GM15510 (cell line): ENCODE measurements around the gene CCDC190.

Source experiments
- POLR2A ChIP-seq: IDR thresholded peaks from 3 replicates; pipeline ENCODE4 v1.6.1; 2011; ENCODE audit warnings: borderline replicate concordance; ENCODE audit not compliant: insufficient read length; ENCODE audit errors: extremely low read depth

Gene CCDC190

DNA sequence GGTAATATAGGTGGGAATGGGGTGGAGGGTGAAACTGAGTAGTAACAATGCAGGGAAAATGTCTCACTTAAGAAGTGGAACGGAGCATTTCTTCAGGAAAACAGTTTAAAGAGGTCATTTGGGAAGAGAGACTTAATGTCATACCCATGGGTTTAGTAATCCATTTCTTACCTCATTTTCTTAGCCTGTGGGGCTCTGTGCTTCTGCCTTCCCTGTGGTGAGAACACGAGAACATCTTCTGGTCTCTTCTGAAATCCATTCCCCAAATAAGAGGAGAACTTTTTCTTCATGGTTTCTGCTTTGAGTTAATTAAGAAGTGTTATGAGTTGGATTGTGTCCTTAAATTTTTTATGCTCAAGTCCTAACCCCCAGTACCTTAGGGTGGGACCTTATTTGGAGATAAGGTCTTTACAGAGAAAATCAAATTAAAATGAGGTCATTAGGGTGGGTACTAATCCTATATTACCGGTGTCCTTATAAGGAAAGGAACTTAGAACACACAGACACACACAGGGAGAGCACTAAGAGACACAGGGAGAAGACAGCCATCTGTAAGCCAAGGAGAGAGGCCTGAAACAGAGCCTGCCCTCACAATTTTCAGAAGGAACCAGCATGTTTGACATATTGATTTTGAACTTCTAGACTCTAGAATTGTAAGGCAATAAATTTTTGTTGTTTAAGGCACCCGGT is 5.4 kb downstream of the CCDC190 start:
- TF ChIP-seq POLR2A, result no peak

DNA sequence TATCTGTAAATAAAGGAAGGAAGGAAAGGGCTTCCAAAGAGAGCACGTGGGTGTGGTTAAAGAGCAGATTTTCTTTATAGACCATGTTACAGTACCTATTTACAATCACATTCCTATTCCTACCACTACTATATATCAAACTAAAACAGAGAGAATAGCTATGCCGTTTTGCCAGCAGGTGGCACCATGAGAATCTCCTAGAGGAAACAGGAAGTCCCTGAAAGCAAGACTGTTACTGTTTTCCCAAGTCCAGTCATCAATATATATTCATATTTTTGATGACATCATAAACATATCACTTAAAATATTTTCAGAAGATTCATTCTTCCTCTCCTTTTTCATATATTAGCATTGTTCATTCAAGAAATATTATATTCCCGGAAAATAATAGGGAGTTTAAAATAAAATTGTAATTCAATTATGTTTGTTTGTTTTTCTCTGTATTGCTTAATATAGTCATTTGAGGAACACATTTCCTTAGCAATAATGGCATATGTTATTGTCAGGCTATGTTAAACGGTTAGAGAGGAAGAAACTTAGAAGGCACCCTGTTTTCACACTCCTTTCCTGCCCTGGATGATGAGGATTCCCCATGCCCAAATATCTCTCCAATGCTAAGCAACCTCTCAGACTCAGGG is 6.6 kb downstream of the CCDC190 start:
- TF ChIP-seq POLR2A, result no peak

DNA sequence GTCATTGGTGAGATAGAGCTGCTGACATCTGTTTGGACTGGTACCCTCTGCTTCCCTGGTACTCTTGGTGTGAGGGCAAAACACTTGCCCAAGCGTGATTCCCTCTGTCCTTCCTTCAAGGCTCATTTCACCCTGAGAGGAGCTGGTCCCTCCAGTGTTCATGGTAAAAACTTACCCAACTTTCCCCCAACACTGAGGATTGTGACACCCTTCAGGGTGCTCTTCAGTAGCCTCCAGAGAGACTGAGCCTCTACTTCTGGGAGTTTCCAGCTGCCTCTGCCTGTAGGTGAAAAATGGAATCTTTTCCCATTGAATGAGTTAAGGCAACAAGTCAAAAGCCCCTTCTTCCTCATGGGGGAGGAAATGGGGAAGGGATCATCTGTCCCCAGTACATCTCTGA is 9.6 kb downstream of the CCDC190 start:
- TF ChIP-seq POLR2A, result no peak

DNA sequence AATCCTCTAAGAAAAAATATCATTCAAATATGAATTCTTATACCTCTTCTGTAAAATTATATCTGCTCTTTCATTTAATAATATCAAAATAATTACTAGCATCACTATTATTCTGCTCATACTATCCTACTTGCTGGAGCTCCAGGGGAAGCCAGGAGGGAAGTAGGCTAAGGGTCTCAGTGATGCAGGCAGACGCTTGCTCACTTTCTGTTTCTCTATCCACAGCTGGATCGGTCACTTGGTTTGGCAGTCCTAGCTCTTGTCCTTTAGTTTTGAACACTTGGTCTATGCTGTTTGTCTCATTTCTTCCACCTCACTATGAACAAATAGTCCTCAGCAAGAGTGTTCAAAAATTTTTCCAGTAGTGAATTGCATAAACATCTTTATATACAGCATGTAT is 11.3 kb downstream of the CCDC190 start:
- TF ChIP-seq POLR2A, result no peak

DNA sequence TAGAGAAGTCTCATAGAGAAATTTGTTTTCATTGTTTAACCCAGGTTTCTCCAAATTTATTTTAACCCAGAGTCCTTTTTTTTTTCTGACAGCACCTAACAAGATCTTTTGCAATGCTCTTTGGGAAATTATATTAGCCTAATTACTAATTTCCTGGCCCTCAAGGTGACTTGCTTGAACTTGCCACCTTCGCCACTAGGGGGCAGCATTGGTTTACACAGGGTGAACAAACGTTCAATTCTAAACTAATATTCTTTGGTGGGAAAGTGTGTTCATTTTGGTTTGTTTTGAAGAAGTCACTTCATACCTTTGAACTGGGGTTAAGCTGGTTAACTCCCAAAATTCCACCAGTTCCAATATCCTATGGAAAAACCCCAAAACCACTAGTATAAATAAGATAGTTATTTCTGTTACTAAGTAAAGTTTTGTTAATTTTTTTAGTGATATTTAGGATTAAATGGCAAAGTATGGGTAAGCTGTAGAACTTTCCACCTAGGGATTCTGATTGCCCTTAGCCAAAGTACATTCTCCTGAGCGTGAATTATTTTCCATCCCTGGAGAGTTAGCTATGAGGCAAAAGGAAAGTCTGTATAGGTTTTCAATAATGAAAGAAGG is 13.0 kb downstream of the CCDC190 start:
- no peak for TF ChIP-seq POLR2A

DNA sequence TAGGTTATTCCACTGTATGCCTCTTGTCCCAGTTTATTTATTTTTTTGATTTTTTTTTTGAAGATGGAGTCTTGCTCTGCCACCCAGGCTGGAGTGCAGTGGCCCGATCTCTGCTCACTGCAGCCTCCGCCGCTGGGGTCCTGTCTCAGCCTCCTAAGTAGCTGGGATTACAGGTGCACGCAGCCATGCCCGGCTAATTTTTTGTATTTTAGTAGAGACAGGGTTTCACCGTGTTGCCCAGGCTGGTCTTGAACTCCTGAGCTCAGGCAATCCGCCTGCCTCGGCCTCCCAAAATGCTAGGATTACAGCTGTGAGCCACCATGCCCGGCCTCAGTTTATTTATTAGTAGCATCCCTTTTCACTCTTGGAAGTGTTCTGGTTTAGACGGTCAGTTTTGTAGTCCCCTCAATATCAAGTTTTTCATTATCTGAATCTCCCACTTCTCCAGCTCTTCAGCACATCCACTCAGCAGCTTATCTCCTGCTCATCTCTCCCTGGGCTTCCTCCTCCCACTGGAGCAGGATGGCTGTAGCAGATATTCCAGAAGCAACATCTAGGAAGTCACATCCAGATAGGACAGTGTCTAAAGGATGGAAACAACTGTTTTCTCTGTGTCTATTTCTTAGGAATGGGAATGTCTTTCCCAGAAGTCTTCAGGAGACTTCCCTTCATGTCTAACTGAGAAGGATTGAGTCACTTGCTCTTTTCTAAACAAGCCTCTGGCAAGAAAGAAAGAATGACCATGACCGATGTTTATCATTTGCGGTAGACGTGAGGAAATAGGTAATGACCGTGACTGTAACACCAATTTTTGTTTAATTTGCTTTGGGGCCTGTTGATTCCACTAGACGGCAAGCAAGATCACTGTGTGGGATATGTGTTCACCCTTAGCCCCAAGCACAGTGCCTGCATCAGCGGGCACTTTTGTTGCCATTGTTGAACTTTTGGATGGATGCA is 14.4 kb downstream of the CCDC190 start:
- no peak for TF ChIP-seq POLR2A

DNA sequence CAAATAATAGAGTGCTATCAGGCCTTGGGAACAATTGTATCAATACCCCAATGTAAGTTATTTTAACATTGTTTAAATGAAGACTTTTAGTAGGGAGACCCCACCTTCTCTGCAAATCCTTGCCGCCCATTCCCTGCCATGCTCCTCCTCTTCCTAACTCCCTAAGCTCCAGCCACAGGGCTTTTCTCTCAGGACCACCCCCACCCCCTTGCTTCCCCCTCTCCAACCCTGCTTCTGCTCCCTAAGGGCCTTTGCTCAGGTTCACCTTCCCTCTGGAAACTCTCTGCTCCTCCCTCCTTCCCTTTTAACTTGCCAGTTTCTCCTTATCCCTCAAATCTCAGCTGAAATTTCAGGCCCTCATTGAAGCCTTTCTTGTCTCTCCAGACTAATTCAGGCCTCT is 16.8 kb downstream of the CCDC190 start:
- no peak for TF ChIP-seq POLR2A

DNA sequence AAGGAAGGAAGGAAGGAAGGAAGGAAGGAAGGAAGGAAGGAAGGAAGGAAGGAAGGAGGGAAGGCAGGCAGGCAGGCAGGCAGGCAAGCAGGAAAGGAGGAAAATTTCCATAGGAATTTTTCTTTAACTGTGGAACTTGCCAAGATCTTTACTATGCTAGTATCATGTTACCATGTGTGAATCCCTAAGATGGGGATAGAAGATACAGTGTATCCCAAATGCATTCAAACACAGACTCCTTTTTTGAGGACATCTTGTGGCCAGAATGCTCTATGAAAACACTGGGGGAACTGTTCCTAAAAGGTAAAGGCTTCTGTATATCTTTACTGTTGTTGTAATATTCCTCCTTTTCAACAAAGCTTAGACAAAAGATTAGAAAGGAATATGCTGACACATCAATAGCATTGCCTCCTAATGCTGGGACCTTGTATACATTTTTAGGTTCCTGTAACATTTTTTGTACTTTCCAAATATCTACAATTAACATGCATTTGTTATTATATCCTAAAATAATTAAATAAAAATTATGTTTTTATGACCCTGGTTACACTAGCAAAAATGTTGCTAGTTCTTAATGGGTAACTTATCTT is 20.6 kb downstream of the CCDC190 start:
- TF ChIP-seq POLR2A, result no peak

DNA sequence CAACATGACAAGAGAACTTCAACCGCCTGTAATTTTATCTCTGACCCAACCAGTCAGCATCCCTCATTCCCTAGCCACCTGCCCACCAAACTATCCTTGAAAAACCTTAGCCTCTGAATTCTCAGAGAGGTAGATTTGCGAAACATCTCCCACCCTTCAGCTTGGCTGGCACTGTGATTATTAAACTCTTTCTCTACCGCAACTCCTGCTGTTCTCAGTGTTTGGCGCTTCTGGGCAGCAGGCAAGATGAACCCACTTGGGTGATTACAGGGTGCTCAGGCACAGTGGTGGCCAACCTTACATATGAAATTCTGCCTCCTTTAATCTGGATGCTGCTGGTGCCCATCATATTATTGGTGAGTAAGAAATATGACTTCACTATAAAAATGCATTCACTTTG is 22.1 kb downstream of the CCDC190 start:
- no peak for TF ChIP-seq POLR2A

DNA sequence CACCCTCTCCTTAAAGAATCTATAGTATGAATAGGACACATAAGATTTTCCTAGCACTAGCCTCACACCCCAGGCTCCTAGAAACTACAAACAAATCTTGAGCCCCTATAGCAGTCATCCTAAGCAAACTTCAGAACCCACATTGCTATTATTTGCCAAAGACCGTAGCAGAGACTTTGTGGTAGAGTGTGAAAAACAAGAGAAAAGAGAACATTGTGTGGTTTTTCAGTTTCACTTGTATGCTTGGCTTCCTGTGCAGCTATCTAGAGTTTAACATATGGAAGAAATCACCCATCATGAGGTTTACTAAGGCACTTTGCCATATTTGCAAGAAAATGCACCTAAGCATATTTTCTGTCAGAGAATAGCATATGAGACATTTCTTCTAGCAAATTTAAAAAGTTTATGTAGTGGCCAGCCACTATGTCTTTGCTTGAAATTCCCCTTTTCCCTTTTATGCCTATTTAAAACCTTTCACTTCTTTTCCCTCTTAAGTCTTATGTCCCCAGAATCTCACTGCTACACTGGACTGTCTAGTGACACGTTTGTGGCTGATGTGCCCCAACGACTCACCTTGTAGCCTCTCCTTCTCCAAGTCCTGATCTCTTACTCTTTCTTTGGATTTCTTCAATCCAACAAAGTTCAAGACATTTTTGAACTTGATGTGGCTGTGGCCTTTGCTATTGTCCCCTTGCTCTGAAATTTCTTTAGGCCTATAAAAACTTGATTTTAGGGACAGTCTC is 25.6 kb downstream of the CCDC190 start:
- TF ChIP-seq POLR2A, result no peak

DNA sequence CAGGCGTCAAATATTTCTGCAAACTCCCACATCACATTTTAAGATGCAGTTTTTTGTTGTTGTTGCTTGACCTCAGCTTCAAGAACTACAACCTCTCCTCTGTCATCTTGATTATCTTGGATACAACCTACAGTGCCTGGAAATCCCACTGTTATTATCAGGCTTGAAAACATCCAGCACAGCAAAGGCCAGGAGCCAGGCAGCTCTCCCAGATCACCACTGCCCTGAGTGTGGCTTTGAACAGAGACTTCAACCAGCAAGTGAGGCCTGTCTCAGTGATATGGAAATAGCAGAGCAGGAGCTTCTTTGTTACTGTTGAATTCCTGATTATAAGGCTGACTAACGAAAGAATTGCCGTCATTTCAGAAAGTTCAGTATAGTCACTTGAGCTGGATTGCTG is 28.5 kb downstream of the CCDC190 start:
- no peak for TF ChIP-seq POLR2A

DNA sequence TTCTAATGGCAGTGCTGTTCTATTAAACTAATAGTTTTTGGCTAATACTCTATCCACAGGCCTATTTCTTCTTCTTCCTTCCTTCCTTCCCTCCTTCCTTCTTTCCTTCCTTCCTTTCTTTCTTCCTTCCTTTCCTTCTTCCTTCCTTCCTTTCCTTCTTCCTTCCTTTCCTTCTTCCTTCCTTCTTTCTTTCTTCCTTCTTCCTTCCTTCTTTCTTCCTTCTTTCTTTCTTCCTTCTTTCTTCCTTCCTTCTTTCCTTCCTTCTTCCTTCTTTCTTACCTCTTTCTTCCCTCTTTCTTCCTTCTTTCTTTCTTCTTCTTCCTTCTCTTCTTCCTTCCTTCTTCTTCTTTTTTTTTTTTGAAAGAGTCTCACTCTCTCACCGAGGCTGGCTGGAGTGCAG is 31.7 kb downstream of the CCDC190 start:
- TF ChIP-seq POLR2A, result no peak

DNA sequence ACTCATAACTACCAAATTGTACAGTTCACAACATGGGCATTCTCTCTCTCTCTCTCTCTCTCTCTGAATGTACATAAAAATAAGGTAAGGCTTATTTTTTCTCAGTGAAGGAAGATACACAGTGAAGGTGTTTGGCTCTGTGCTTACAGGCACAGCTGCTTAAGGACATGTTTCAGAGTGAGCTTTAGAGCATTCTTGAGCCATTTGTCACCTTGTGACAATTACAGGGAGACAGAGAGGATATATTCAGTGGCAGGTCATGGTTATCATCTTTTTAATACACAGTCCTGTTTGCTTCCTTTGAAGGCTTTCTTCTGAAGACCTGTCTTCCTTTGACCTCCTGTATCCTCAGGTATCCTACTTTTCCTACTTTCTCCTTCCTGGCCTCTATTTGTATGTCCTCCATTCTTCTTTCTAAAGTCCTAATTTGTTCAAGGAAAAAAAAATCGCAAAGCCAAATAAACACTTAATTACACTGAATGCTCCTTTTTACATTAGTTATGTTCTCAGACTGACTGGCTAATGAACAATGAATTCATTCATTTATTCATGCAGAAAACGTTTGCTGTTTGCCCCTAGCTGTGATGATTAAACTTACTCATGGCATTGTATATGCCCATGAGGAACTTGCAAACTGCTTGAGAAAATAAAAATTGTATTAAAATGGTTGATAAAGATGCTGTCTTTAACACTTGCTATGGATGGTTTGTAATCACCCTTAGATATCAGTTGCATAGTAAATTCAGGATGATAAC is 37.0 kb downstream of the CCDC190 start:
- no peak for TF ChIP-seq POLR2A
